Right atrium auricular region (tissue), 2 donors: Measurements from ENCODE around the gene AZGP1. TPM values are rescaled to one million over a fixed set of nuclear protein-coding genes. Genes with fewer than 3 reads are reported as not detected.
"Not testable (repeated sequence)": the region's sequence is repeated elsewhere in the genome, so short reads cannot be mapped to it uniquely, and the experiment has no call there.

Source experiments
- DNase-seq: peaks from one replicate; pipeline ENCODE4 v3.0.0-alpha.2; 2019; ENCODE audit warnings: low spot score
- H3K27ac ChIP-seq, 2 donors: fragments of 200-600 bp; sonication (generic); 1 replicate in 1 of 2; 2 replicates in 1 of 2; pipeline ENCODE4 v1.5.1; 2016 to 2019
- H3K27me3 ChIP-seq, 2 donors: fragments of 200-600 bp; sonication (generic); one replicate each; pipeline versions ENCODE4 v1.5.1 to v1.6.0; 2017 to 2019
- H3K36me3 ChIP-seq: fragments of 200-600 bp; sonication (generic); one replicate; pipeline ENCODE4 v1.5.1; 2016
- H3K4me1 ChIP-seq, 2 donors: fragments of 200-600 bp; sonication (generic); one replicate each; pipeline versions ENCODE4 v1.5.1 to v1.6.0; 2017 to 2019
- H3K4me3 ChIP-seq, 2 donors: fragments of 200-600 bp; sonication (generic); 1 replicate in 1 of 2; 2 replicates in 1 of 2; pipeline ENCODE4 v1.5.1; 2017 to 2019; ENCODE audit warnings: mild to moderate bottlenecking in 1 of 2, moderate library complexity in 1 of 2
- H3K9me3 ChIP-seq, 2 donors: fragments of 200-600 bp; sonication (generic); one replicate each; pipeline ENCODE4 v1.5.1; 2019
- CTCF ChIP-seq, 2 donors: fragments of 200-600 bp; sonication (generic); IDR thresholded peaks; one replicate each; pipeline ENCODE4 v1.5.1; 2019; ENCODE audit warnings: antibody characterized with exemption in 2 of 2
- total RNA-seq, 2 donors: library from RNA; depleted of rRNA; stranded (reverse); fragments of >200 nt; gene quantifications; one replicate each; pipeline ENCODE4 v1.1.0, GENCODE V29; 2016

Gene AZGP1
- total RNA-seq, 2 donors from 2014 or later, result 11.3 to 46.5 TPM

GRCh38 chr7:99947608-99948007 lies 28.2 kb downstream of the AZGP1 start:
- H3K9me3 ChIP-seq, result no peaks in the 10 kb centered on the region
- TF ChIP-seq CTCF (IDR thresholded peaks at IDR 0.05), result no peak
- no peaks in the 10 kb centered on the region for H3K4me1 ChIP-seq
- DNase-seq, result no peak
- H3K36me3 ChIP-seq, result no peaks in the 10 kb centered on the region
- no peaks in the 10 kb centered on the region for H3K27me3 ChIP-seq
- H3K27ac ChIP-seq, result no peak overlapping the region
- H3K4me3 ChIP-seq, result no peak overlapping the region

- TF ChIP-seq CTCF (IDR thresholded peaks at IDR 0.05), result no peak
- Histone ChIP-seq H3K27ac (no peak overlapping the region), H3K36me3 (no peaks in the 10 kb centered on the region), H3K4me3 (no peak overlapping the region), H3K9me3 (no peaks in the 10 kb centered on the region), H3K4me1 (no peaks in the 10 kb centered on the region), H3K27me3 (no peaks in the 10 kb centered on the region)
- DNase-seq, result no peak
Observed at GRCh38 chr7:99944497-99945070, 31.2 kb downstream of the AZGP1 start.

- Histone ChIP-seq H3K27ac (no peak overlapping the region), H3K27me3 (no peaks in the 10 kb centered on the region), H3K9me3 (peaks cover 0 to 3% of the 10 kb centered on the region in 2 donors), H3K4me1 (no peaks in the 10 kb centered on the region), H3K4me3 (no peak overlapping the region), H3K36me3 (no peaks in the 10 kb centered on the region)
- TF ChIP-seq CTCF (IDR thresholded peaks at IDR 0.05), result no peak
- DNase-seq, result no peak
Observed at GRCh38 chr7:99943641-99944496, 32.0 kb downstream of the AZGP1 start.

GRCh38 chr7:99938296-99938695 lies 37.5 kb downstream of the AZGP1 start:
- Histone ChIP-seq H3K4me1 (no peaks in the 10 kb centered on the region), H3K4me3 (no peak overlapping the region), H3K27ac (no peak overlapping the region), H3K36me3 (no peaks in the 10 kb centered on the region), H3K27me3 (no peaks in the 10 kb centered on the region), H3K9me3 (peaks cover 0 to 10% of the 10 kb centered on the region in 2 donors)
- TF ChIP-seq CTCF (IDR thresholded peaks at IDR 0.05), result no peak
- no peak for DNase-seq

- H3K36me3 ChIP-seq, DNase-seq, H3K27ac ChIP-seq, H3K27me3 ChIP-seq, H3K9me3 ChIP-seq, H3K4me3 ChIP-seq, H3K4me1 ChIP-seq: not testable (repeated sequence)
Observed at GRCh38 chr7:99935009-99935408, 40.8 kb downstream of the AZGP1 start.

- DNase-seq, result no peak
- Histone ChIP-seq H3K4me1 (peaks cover 0 to 13% of the 10 kb centered on the region in 2 donors), H3K36me3 (no peaks in the 10 kb centered on the region), H3K27me3 (no peaks in the 10 kb centered on the region), H3K27ac (no peak overlapping the region), H3K4me3 (no peak overlapping the region), H3K9me3 (no peaks in the 10 kb centered on the region)
- TF ChIP-seq CTCF (IDR thresholded peaks at IDR 0.05), result no peak
Observed at GRCh38 chr7:99930376-99930775, 45.5 kb downstream of the AZGP1 start.
